Right cardiac atrium (tissue), 5 donors: ENCODE data around the gene UBTF. TPM values are rescaled to one million over a fixed set of nuclear protein-coding genes. Genes with fewer than 3 reads are reported as not detected.

Source experiments
- ATAC-seq, 2 donors: fragments of 200-7000 bp; cut with Tn5 transposase; one replicate each; pipeline versions ENCODE4 v1.8.0 to v1.9.1; 2020; ENCODE audit warnings: moderate library complexity in 2 of 2, mild to moderate bottlenecking in 1 of 2
- DNase-seq, 3 donors: peaks; one replicate each; pipeline ENCODE4 v3.0.0-alpha.2; 2020
- H3K27ac ChIP-seq: one replicate; pipeline ENCODE4 v1.5.1; 2013; ENCODE audit warnings: mild to moderate bottlenecking, low read length, control low read depth, moderate library complexity
- H3K27me3 ChIP-seq: one replicate; pipeline ENCODE4 v1.6.1; 2013; ENCODE audit not compliant: control insufficient read depth, insufficient read depth
- H3K4me1 ChIP-seq: one replicate; pipeline ENCODE4 v1.6.1; 2013; ENCODE audit warnings: low read length; ENCODE audit not compliant: control insufficient read depth, insufficient read depth
- H3K4me3 ChIP-seq: one replicate; pipeline ENCODE4 v1.5.1; 2013; ENCODE audit warnings: low read length, control low read depth
- H3K9me3 ChIP-seq: one replicate; pipeline ENCODE4 v1.6.1; 2013; ENCODE audit warnings: low read length; ENCODE audit not compliant: control insufficient read depth
- WGBS: extraction: QIAGEN DNeasy Blood & Tissue Kit; methylation state at CpG from one replicate; pipeline ENCODE4 v1.1.7; 2013; 5-methylcytosine and 5-hydroxymethylcytosine counted together
- intact Hi-C, 4 donors: fragments of 100-400 bp; cut with DNase I; formaldehyde crosslinking; loops; one replicate each; pipeline versions ENCODE4 v1.11.0 to v1.14.0; 2022 to 2023
- polyA plus RNA-seq: library from polyadenylated mRNA; stranded (reverse); fragments of 200-250 nt; gene quantifications from one replicate; pipeline ENCODE4 v1.2.3, GENCODE V29; 2013
- total RNA-seq, 4 donors: library from RNA; stranded (reverse); fragmentation: NEBNext Ultra II Directional; extraction: Animal tissue kit (Norgen Biotek cat#: 25700); gene quantifications; one replicate each; pipeline ENCODE4 v1.2.1, GENCODE V29; 2021
- donor health status: healthy with polysubstance abuse.
- donor health status: DM: no; HTN: yes; CAD: no.
- donor health status: DM: no; HTN: no; CAD: no.
- donor health status: DM: no; HTN: yes; CAD: no; lungs with severe emphysema.
- donor health status: DM: yes; HTN: yes; CAD: no.

The UBTF gene
- total and polyA plus RNA-seq, 5 donors = 36.7 to 63.4 (median 54.3) TPM

GRCh38 chr17:44205962-44206824 is 13.3 kb downstream of the UBTF start:
- intact Hi-C loops = no loop called here
- Histone ChIP-seq H3K9me3 (no peaks in the 10 kb centered on the region), H3K4me1 (no peaks in the 10 kb centered on the region), H3K27me3 (no peaks in the 10 kb centered on the region), H3K27ac (no peak overlapping the region), H3K4me3 (no peak overlapping the region)
- peak in 1 of 3 donors; percentile 24 for DNase-seq
- no peak for ATAC-seq
- 47% methylated on average over 13 of the region's 13 CpGs for WGBS

- H3K9me3 ChIP-seq = no peaks in the 10 kb centered on the region
- H3K27ac ChIP-seq = no peak overlapping the region
- H3K4me1 ChIP-seq = no peaks in the 10 kb centered on the region
- ATAC-seq (peak in 1 of 2 donors; percentile 9), DNase-seq (peak in 2 of 3 donors; percentile 68 to 72)
- H3K4me3 ChIP-seq = no peak overlapping the region
- WGBS = 52% methylated on average over 5 of the region's 5 CpGs
- intact Hi-C loops = no loop called here
- no peaks in the 10 kb centered on the region for H3K27me3 ChIP-seq
Observed at GRCh38 chr17:44204441-44204882, 15.0 kb downstream of the UBTF start.

DNA sequence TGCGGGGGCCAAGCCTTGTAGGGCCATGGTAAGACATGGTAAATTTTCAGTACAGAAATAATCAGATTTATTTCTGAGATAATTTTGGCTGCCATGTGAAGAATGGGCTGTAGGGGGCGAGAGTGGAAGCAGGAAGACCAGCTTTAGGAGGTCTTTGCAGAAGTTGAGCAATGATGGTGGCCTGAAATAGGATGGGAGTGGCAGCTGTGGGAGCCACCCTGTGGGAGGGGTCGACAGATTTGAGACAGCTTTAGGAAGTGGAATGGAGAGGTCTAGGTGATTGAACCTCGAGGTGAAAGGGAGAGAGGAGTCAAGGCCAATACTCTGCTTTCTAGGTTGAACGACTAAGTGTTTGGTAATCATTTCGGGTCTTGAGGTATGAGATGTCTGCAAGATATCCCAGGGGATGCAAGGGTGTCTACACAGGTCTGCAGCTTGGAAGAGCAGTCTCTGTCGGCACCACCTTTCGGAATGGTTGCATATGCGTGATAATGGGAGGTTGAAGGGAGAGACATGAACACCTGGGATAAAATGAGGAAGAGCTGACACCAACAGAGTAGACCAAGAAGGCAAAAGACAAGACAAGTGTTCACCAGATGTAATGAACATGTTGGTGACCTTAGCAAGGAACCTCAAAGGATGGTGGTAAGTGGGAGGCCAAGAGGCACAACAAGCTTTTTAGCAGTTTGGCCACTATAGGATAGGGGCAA is 15.6 kb downstream of the UBTF start:
- peak in 1 of 3 donors; percentile 62 for DNase-seq
- whole genome bisulfite sequencing = 57% methylated on average over 9 of the region's 9 CpGs
- Histone ChIP-seq H3K27ac (no peak overlapping the region), H3K4me1 (no peaks in the 10 kb centered on the region), H3K9me3 (no peaks in the 10 kb centered on the region), H3K4me3 (no peak overlapping the region), H3K27me3 (no peaks in the 10 kb centered on the region)
- ATAC-seq = no peak
- intact Hi-C loops = no loop called here

DNA sequence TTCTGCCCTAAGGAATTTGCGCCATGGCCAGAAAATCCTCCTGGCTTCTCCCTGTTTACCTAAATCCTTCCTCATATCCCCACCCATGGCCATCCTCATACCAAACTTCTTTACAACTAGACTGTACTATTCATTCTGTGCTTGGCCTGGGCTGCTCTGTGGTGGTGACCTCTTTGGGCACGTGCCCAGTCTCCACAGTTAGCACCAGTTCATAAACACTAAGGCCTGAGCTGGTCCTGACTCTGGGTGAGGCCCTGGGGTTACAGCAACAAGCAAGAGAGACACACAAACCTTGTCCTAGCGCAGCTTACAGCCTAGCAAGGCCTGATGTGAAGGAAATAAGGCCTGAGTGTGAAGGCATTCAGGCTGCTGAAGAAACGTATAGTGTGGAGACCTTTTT is 16.7 kb downstream of the UBTF start:
- intact Hi-C loops = no loop called here
- WGBS = 88% methylated on average over 4 of the region's 4 CpGs
- H3K27ac ChIP-seq = no peak overlapping the region

GRCh38 chr17:44200478-44201155 is 18.9 kb downstream of the UBTF start:
- WGBS = 5% methylated on average over 36 of the region's 36 CpGs
- ATAC-seq (peak in 1 of 2 donors; percentile 1), DNase-seq (no peak)
- Histone ChIP-seq H3K27me3 (no peaks in the 10 kb centered on the region), H3K4me1 (no peaks in the 10 kb centered on the region), H3K4me3 (peak overlapping the region; percentile 98), H3K9me3 (no peaks in the 10 kb centered on the region), H3K27ac (peak overlapping the region; percentile 61)
- intact Hi-C loops = no loop called here

More for the DNA sequence above, 16.7 kb downstream of the UBTF start:
- Histone ChIP-seq H3K9me3 (no peaks in the 10 kb centered on the region), H3K4me1 (no peaks in the 10 kb centered on the region), H3K27me3 (no peaks in the 10 kb centered on the region), H3K4me3 (no peak overlapping the region)
- DNase-seq = peak in 1 of 3 donors; percentile 40
- ATAC-seq = no peak

DNA sequence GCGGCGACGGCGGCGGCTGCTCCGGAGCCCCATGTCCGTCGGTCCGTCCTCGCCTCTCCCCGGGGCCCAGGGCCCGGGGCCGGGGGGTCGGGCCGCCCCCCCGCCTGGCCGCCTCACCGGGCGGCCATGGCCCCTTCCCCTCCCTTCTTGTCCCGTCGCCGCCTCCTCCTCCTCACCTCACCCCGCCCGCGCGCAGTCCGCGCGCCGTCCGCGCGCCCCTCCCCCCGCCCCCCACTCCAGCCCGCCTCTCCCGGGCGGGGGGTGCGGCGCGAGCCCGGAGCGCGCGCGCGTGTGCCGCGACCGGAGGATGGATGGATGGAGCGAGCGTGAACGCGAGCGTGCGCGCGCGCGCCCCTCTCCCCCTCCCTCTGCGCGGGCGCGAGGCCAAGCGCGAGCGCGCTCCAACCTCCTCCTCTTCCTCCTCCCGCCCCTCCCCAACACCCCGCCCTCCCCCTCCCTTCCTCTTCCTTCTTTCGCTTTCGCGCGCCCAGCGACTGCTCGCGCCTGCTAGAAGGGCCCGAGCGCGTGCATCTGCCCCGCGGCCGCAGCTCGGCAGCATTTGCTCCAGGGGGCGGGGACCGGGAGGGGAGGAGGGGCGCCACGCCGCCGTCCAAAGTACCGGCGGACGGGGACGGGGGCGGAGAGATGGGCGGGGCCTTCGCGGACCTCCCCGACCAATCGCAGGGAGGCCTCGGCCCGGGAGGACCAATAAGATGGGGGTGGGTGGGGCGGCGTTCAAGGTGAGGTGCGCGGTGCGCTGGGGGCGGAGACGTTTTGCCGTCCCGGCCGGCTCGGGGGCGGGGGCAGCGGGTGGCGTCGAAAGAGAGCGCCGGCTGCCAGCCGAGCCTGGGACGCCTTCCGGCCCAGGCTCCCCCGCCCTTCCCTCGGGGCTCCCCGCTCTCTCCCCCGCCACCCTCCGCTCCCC is 19.7 kb downstream of the UBTF start, which contains the start of gene ATXN7L3:
TSS of gene ATXN7L3 (minus strand) at position 332 of the 925 bp plus-strand sequence. CDS start 1,814 bp downstream, outside the sequence.
- Histone ChIP-seq H3K4me1 (no peaks in the 10 kb centered on the region), H3K27me3 (no peaks in the 10 kb centered on the region), H3K27ac (peak within 1 kb of the TSS; percentile 94), H3K9me3 (no peaks in the 10 kb centered on the region), H3K4me3 (peak within 1 kb of the TSS; percentile 98)
- under 1% methylated on average over 121 of the region's 126 CpGs for WGBS
- ATAC-seq (peak; percentile 95 to 96), DNase-seq (peak; percentile 99 to 100 (median 100))
- intact Hi-C loops = no loop called here

DNA sequence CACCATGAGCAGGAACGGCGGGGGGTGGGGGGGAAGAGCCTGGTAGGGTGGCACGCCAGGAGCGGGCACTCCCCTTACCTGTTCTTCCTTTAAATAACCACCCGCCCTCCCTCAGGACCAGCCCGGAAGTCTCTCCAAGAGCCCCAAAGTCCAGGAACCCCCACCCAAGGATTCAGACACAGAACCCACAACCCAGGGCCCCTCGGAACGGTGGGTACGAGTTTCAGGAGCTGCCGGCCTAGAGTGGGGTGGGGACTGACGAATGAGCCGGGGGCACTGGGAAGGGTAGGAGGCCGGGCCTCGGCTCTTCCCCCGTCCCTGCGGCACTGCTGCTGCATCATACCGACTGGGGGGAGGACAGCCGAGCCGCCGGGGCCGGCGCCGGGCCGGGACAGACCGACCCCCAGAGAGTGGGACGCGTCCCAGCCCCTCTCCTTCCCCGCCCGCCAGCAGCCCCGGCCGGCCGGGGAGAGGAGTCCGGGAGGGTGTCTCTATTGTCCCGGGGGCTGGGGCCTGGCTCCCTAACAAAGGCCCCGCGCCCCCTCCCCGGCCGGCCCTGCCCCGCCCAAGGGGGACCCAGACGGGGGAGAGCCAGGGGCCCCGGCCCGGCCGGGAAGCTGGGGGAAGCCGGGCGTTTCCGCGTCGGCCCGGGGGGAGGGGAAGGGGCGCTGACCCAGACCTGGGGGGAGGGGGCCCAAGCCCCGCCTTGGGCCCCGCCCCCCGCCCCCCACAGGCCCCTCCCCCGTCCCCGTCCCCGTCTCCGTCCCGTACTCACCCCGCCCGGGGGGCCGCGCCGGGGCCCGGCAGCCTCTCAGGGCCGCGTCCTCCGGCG is 20.5 kb downstream of the UBTF start:
- WGBS = under 1% methylated on average over 68 of the region's 68 CpGs
- peak overlapping the region; percentile 94 for H3K27ac ChIP-seq
- no peaks in the 10 kb centered on the region for H3K4me1 ChIP-seq
- no peaks in the 10 kb centered on the region for H3K9me3 ChIP-seq
- no peaks in the 10 kb centered on the region for H3K27me3 ChIP-seq
- DNase-seq (peak; percentile 68 to 89 (median 86)), ATAC-seq (peak; percentile 23 to 39)
- intact Hi-C loops = no loop called here
- peak overlapping the region; percentile 98 for H3K4me3 ChIP-seq

DNA sequence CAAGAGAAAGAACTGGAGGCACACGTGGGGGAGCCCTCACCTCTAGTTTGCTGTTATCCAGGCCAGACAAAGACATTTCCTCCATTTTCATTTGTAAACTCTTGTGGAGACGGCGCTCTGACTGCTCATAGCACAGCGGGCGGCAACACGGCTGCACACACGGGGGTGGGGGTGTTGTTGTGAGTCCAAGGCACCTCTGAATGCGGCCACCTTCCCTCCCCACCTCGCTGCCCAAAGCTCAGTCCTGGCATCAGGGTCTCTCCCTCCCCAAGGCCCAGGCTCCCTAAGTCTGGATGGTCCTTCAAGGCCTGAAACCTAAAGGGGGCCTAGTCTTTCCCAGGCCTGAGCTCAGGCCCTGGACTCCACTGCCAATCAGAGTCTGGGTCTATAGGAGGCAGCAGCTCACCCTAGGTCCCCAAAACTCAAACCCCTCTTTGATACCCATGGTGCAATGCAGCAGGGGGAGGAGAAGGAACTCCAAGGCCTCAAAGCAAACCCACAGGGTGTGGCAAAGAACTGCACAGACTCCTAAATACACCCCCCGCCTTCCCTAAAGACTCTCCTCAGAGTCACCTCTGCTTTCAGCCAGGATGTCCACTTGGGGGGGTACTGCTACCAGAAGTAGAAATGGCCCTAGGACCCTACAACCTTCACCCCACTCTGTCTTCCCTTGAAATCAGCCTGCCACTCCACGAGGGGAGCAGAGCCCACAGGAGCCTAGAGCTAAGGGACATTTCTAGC is 21.3 kb downstream of the UBTF start:
- Histone ChIP-seq H3K9me3 (no peaks in the 10 kb centered on the region), H3K4me3 (peak overlapping the region; percentile 98), H3K4me1 (no peaks in the 10 kb centered on the region), H3K27me3 (no peaks in the 10 kb centered on the region), H3K27ac (peak overlapping the region; percentile 94)
- peak; percentile 0 to 1 for ATAC-seq
- peak in 1 of 3 donors; percentile 60 for DNase-seq
- intact Hi-C loops = no loop called here
- 58% methylated on average over 11 of the region's 11 CpGs for WGBS

- no peak overlapping the region for H3K27ac ChIP-seq
- H3K27me3 ChIP-seq = no peaks in the 10 kb centered on the region
- 91% methylated on average over 15 of the region's 15 CpGs for WGBS
- H3K4me3 ChIP-seq = no peak overlapping the region
- no peaks in the 10 kb centered on the region for H3K4me1 ChIP-seq
- intact Hi-C loops = no loop called here
- ATAC-seq (no peak), DNase-seq (peak in 1 of 3 donors; percentile 57)
- no peaks in the 10 kb centered on the region for H3K9me3 ChIP-seq
Observed at GRCh38 chr17:44197107-44197506, 22.4 kb downstream of the UBTF start.
